Naive thymus-derived CD8-positive, alpha-beta T cell (primary cell): ENCODE measurements around the gene CTSC. TPM values are rescaled to one million over a fixed set of nuclear protein-coding genes. Genes with fewer than 3 reads are reported as not detected.
A peak's percentile ranks its signal among the peaks of the same experiment; 100 is the strongest.
"Not testable (repeated sequence)": the region's sequence is repeated elsewhere in the genome, so short reads cannot be mapped to it uniquely, and the experiment has no call there.

Experiments used
- ATAC-seq, 2 donors: fragments of 150-1000 bp; cut with Tn5 transposase in 1 of 2; sonication (Bioruptor Pico), chemical (Tn5 transposase) in 1 of 2; 1 replicate in 1 of 2; 2 replicates in 1 of 2; pipeline ENCODE4 v1.10.0; 2021; ENCODE audit warnings: mild to moderate bottlenecking in 2 of 2, moderate library complexity in 2 of 2
- POLR2A ChIA-PET: fragments of 350-600 bp; sonication (Branson Sonifier 250); formaldehyde crosslinking; loops from one replicate; lab custom pipeline; 2021; ENCODE audit warnings: antibody characterized with exemption; lab: Charles Lee
- DNase-seq, 10 donors: peaks; one replicate each; pipeline versions ENCODE4 v3.0.0 to v3.0.0-alpha.2; 2020 to 2022
- H3K27ac Mint-ChIP-seq, 10 donors: one replicate each; pipeline ENCODE4 v1.8.0; 2020 to 2022; ENCODE audit warnings: mild to moderate bottlenecking in 10 of 10, mixed read lengths in 10 of 10, moderate library complexity in 4 of 10, inconsistent platforms in 1 of 10
- H3K27me3 Mint-ChIP-seq, 5 donors: one replicate each; pipeline ENCODE4 v1.8.0; 2021 to 2022; ENCODE audit warnings: mixed read lengths in 5 of 5
- H3K36me3 Mint-ChIP-seq, 3 donors: one replicate each; pipeline ENCODE4 v1.8.0; 2020 to 2022; ENCODE audit warnings: mixed read lengths in 3 of 3, mild to moderate bottlenecking in 2 of 3, inconsistent platforms in 1 of 3
- H3K4me1 Mint-ChIP-seq, 4 donors: one replicate each; pipeline ENCODE4 v1.8.0; 2021 to 2022; ENCODE audit warnings: mixed read lengths in 4 of 4
- H3K4me3 Mint-ChIP-seq, 10 donors: one replicate each; pipeline ENCODE4 v1.8.0; 2020 to 2022; ENCODE audit warnings: mild to moderate bottlenecking in 10 of 10, mixed read lengths in 10 of 10, moderate library complexity in 6 of 10, inconsistent platforms in 1 of 10
- H3K9me3 Mint-ChIP-seq, 9 donors: one replicate each; pipeline ENCODE4 v1.8.0; 2020 to 2022; ENCODE audit warnings: mixed read lengths in 9 of 9, mild to moderate bottlenecking in 3 of 9, inconsistent platforms in 1 of 9, moderate library complexity in 1 of 9
- polyA plus RNA-seq, 3 donors: library from polyadenylated mRNA; unstranded; fragments of 300-500 nt; fragmentation: Illumina TruSeq; gene quantifications; one replicate each; pipeline ENCODE4 v1.2.3, GENCODE V29; 2021
- total RNA-seq, 8 experiments: library from RNA in 2 of 8; stranded (reverse) in 2 of 8; gene quantifications; one replicate each; pipeline ENCODE4 v1.2.3 and lab custom pipeline; 2021 to 2026

Gene CTSC
- total and polyA plus RNA-seq, 5 experiments from 2014 or later, result 37.3 to 166 (median 88.7) TPM

DNA sequence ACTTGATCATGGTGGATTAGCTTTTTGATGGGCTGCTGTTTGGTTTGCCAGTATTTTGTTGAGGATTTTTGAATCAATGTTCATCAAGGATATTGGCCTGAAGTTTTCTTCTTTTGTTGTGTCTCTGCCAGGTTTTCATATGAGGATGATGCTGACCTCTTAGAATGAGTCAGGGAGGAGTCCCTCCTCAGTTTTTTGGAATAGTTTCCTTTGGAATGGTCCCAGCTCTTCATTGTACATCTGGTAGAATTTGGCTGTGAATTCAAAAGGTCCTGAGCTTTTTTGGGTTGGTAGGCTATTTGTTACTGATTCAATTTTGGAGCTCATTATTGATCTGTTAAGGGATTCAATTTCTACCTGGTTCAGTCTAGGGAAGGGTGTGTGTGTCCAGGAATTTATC lies 78.1 kb downstream of the CTSC start:
- H3K27me3 Mint-ChIP-seq, result no peaks in the 10 kb centered on the region
- POLR2A ChIA-PET, result no interaction called here
- peaks cover 2 to 60% (median 40%) of the 10 kb centered on the region in 3 donors for H3K36me3 Mint-ChIP-seq
- no peak overlapping the region for H3K27ac Mint-ChIP-seq
- H3K9me3 Mint-ChIP-seq, result peaks cover 16 to 74% (median 56%) of the 10 kb centered on the region in 9 donors
- peaks cover 0 to 2% (median 0%) of the 10 kb centered on the region in 4 donors for H3K4me1 Mint-ChIP-seq
- no peak for DNase-seq
- H3K4me3 Mint-ChIP-seq, result no peak overlapping the region
- ATAC-seq, result no peak

GRCh38 chr11:88252208-88252607 lies 85.3 kb downstream of the CTSC start:
- ATAC-seq, result no peak
- no peaks in the 10 kb centered on the region for H3K27me3 Mint-ChIP-seq
- POLR2A ChIA-PET, result no interaction called here
- no peak for DNase-seq
- peaks cover 0 to 2% (median 0%) of the 10 kb centered on the region in 4 donors for H3K4me1 Mint-ChIP-seq
- H3K27ac Mint-ChIP-seq, result no peak overlapping the region
- H3K4me3 Mint-ChIP-seq, result no peak overlapping the region
- peaks cover 0 to 12% (median 5%) of the 10 kb centered on the region in 3 donors for H3K36me3 Mint-ChIP-seq
- peaks cover under 1 to 21% (median 8%) of the 10 kb centered on the region in 9 donors for H3K9me3 Mint-ChIP-seq

GRCh38 chr11:88250566-88251242 lies 86.8 kb downstream of the CTSC start:
- ATAC-seq, result no peak
- Mint-ChIP-seq H3K27me3 (no peaks in the 10 kb centered on the region), H3K36me3 (peaks cover 0 to 10% (median 5%) of the 10 kb centered on the region in 3 donors), H3K4me3 (no peak overlapping the region), H3K4me1 (peaks cover 0 to 2% (median 0%) of the 10 kb centered on the region in 4 donors), H3K9me3 (peaks cover 0 to 13% (median 7%) of the 10 kb centered on the region in 9 donors), H3K27ac (peak overlapping the region in 1 of 10 donors; percentile 15)
- no peak for DNase-seq
- POLR2A ChIA-PET, result no interaction called here

DNA sequence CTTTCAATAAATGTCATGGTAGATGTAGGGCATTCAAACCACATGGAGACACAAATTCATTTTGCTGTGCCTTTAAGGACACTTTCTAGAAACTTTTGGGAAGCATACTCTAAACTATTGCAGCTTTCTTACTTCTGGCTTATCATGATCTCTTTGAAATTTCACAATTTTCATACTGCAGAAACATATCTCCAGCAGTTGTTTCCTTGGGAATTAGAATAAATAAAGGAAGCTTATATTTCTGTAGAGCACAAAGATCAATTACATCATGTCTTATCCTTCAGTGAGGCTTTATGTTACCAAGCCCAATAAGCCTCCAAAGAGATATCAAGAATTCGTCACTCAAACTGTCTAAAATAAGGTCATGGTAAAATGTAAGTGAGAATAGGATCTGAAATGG lies 87.8 kb downstream of the CTSC start:
- POLR2A ChIA-PET, result no interaction called here
- Mint-ChIP-seq H3K36me3 (peaks cover 0 to 2% (median 0%) of the 10 kb centered on the region in 3 donors), H3K27me3 (no peaks in the 10 kb centered on the region), H3K9me3 (peaks cover 0 to 5% (median 0%) of the 10 kb centered on the region in 9 donors), H3K4me3 (no peak overlapping the region), H3K27ac (no peak overlapping the region), H3K4me1 (no peaks in the 10 kb centered on the region)
- no peak for DNase-seq
- ATAC-seq, result no peak

DNA sequence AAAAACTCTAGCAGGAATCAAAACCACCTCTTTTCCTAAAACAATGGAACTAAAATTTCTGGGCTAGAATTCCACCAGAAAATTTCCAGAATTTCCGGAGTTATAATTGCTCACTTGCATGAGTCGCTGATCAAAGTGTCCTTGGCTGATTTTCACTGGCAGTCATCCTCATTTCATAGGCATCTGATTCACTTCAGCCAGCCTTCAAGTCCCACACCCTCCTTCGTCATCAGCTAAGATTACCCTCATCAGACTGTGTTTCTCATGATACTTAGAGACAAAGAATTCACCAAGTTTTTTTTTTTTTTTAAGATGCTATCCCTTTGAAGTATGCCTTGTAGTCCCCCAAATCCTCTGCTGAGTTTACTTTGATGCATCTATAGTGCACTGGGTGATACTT lies 90.8 kb downstream of the CTSC start:
- no peak for ATAC-seq
- DNase-seq, result no peak
- peaks cover 1 to 23% (median 17%) of the 10 kb centered on the region in 9 donors for H3K9me3 Mint-ChIP-seq
- peaks cover 10 to 22% (median 21%) of the 10 kb centered on the region in 3 donors for H3K36me3 Mint-ChIP-seq
- H3K27me3 Mint-ChIP-seq, result peaks cover 0 to 11% (median 0%) of the 10 kb centered on the region in 5 donors
- H3K4me3 Mint-ChIP-seq, result no peak overlapping the region
- no peaks in the 10 kb centered on the region for H3K4me1 Mint-ChIP-seq
- H3K27ac Mint-ChIP-seq, result no peak overlapping the region
- POLR2A ChIA-PET, result no interaction called here

DNA sequence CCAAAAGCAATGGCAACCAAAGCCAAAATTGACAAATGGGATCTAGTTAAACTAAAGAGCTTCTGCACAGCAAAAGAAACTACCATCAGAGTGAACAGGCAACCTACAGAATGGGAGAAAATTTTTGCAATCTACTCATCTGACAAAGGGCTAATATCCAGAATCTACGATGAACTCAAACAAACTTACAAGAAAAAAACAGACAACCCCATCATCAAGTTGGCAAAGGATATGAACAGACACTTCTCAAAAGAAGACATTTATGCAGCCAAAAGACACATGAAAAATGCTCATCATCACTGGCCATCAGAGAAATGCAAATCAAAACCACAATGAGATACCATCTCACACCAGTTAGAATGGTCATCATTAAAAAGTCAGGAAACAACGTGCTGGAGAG lies 92.0 kb downstream of the CTSC start:
- POLR2A ChIA-PET, H3K4me1 Mint-ChIP-seq, ATAC-seq, H3K4me3 Mint-ChIP-seq, H3K27ac Mint-ChIP-seq, DNase-seq: not testable (repeated sequence)
- Mint-ChIP-seq H3K27me3 (peaks cover 0 to 13% (median 0%) of the 10 kb centered on the region in 5 donors), H3K9me3 (peaks cover 1 to 26% (median 18%) of the 10 kb centered on the region in 9 donors), H3K36me3 (peaks cover 12 to 24% (median 23%) of the 10 kb centered on the region in 3 donors)

Other genes with a start within 250 kb of the CTSC start
- gene RAB38, start 162.3 kb downstream of the CTSC start, total RNA-seq, result under 1 TPM in 1 of 2 experiments, not detected in 1; 0.82 TPM
- 1 to 10 TPM in 1 of 3 donors, under 1 TPM in 2; 0.75 to 1.0 (median 0.83) TPM for gene RAB38, start 162.3 kb downstream of the CTSC start, polyA plus RNA-seq